Measurements from ENCODE around the gene SCRN1.

- no peak for TF ChIP-seq CTCF (conservative IDR thresholded peaks at IDR 0.05; ENCODE audit: low read length)
- TF ChIP-seq EZH2phosphoT487 (IDR thresholded peaks at IDR 0.05; ENCODE audit: borderline replicate concordance, low read depth, low read length), result no peak
These were observed 13.3 kb downstream of the SCRN1 start for GRCh38 chr7:29976266-29976665.

All from OCI-LY7 (cell line).